ENCODE results near the gene FANCE.

Gene FANCE

GRCh38 chr6:35468181-35468979 is 16.2 kb downstream of the FANCE start, which contains the start of gene RPL10A:
Gene RPL10A (plus strand): TSS chr6:35468401. CDS start chr6:35468435, 34 bp downstream.
- DNase-seq (ENCODE audit: low read depth in 3 of 3), result peak; percentile 93 to 94 (median 93)

GRCh38 chr6:35468980-35469750 is 17.0 kb downstream of the FANCE start:
- no peak for DNase-seq (ENCODE audit: low read depth in 3 of 3)

- DNase-seq (ENCODE audit: low read depth in 3 of 3), result no peak
Observed at GRCh38 chr6:35469751-35470662, 17.9 kb downstream of the FANCE start.

GRCh38 chr6:35470663-35471120 is 18.6 kb downstream of the FANCE start:
- DNase-seq (ENCODE audit: low read depth in 3 of 3), result no peak

DNA sequence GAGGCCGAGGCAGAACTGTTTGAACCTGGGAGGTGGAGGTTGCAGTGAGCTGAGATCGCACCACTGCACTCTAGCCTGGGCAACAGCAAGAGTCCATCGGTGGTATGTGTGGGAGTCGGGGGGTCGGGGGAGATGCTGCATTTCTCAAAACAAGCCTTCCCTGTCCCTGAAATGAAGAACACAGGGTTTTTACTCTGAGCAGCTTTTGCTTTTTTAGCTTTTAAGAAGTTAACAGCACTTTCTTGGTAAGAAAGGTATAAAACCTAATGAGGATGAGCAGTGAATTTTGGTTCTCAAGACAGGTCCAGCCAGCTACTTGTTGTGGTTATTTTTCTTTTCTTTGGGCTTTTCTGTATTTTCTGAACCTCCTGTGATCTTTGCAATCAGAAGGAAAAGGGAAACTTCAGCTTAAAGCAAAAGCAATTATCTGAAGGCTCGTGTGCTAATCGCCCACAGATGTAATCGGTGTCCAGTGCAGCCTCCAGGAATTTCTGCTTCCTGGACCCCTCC is 19.8 kb downstream of the FANCE start:
- DNase-seq (ENCODE audit: low read depth in 3 of 3), result no peak

DNA sequence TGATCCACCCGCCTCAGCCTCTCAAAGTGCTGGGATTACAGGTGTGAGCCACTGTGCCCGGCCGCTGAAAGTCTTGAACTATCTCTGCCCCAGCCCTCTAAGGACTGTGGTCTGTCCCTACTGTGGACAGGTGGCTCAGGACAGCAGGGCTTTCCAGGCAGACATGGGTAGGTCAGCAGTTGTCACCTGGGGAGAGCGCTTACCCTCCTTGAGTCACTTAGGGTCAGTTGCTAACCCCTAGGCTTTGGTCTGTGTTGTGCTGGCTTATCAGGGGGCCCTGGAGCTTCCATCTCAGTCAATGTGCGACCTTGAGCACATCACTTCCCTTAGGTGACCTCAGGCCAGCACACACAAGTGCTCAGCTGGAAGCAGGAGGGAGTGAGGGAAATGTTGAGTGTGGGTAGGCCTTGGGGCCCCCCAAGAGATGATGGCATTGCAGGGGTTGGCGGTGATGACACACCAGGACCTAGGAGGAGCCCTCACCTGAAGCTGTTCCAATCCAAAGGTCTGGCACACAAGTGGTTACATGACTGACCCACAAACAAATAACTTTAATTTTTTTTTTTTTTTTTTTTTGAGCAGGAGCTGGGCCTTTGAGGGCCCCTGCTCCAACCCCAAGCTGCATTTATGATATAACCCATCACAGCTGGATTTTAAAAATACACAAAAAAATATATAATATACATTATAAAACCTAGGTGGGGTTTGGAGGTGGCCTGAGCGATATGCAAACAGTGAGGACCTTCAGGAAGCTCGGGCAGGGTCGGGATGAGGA is 21.1 kb downstream of the FANCE start:
- no peak for DNase-seq (ENCODE audit: low read depth in 3 of 3)

DNA sequence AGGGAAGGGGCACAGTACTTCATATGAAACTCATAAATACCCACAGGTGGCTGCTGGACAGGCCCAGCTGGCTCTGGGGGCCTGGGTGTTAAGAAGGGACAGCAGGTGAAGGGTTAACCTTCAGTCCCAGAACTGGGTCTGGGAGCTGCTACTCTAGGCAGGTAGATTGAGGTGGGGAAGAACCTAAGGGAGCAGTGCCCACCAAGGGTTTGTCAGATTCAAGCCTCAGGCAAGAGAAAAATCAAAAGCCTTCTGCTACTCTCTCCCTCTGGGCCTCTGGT is 21.7 kb downstream of the FANCE start:
- no peak for DNase-seq (ENCODE audit: low read depth in 3 of 3)

DNA sequence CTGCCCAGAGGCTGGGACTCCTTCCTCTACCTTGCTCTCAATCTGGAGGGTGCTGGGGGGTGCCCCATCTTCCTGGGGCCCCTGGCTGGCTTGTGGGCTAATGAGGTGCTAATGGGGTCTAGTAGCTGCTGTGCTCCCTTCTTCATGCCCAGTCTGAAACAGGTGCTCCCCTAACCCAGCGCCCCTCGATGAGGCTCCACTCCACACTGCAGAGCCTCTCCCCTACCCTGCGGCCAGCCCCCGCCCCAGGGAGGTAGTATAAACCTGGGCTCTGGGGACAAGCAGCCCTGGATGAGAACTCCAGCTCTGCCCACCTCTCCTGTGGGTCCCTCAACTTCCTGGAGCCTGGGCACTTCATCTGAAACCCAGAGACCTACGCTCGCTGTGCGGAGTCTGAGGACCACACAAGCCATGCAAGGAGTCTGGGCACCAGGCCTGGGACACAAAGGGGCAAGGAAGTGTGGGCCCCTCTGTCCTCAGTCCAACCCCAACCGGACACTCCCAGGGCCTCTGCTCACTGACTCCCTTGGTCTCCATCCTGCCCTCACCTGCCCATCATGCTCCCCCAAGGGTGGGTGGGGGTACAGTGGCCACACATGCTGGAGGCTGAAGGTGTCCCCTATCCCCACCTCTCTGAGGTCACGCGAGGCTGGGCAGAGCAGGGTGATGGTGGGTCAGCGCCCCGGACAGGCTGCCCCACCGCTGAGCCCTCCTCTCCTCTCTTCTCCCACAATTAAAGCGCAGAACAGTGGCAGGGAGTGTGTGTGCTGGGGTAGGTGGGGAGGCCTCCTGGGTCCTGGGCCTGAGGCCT is 22.2 kb downstream of the FANCE start:
- no peak for DNase-seq (ENCODE audit: low read depth in 3 of 3)

- DNase-seq (ENCODE audit: low read depth in 3 of 3), result no peak
Observed at GRCh38 chr6:35474942-35475570, 22.9 kb downstream of the FANCE start.

GRCh38 chr6:35475573-35475972 is 23.4 kb downstream of the FANCE start:
- DNase-seq (ENCODE audit: low read depth in 3 of 3), result no peak

DNA sequence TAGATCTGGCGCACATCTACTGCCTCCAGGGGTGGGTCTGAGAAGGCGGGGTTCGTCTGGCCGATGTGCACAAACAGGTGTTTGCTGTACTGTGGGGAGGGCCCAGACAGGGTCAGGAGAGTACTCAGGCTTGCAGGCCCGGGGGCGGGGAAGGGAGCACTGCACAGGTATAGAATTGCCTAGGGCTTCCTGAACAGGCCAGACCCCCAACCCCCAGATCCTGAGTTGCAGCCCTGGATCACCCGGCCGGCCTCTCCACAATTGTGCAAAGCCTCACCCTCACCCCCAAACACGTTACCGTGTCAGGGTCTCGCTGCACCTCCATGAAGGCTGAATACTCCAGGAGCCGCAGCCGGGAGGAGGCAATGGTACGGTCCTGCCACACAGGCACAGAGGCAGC is 23.9 kb downstream of the FANCE start:
- no peak for DNase-seq (ENCODE audit: low read depth in 3 of 3)

DNA sequence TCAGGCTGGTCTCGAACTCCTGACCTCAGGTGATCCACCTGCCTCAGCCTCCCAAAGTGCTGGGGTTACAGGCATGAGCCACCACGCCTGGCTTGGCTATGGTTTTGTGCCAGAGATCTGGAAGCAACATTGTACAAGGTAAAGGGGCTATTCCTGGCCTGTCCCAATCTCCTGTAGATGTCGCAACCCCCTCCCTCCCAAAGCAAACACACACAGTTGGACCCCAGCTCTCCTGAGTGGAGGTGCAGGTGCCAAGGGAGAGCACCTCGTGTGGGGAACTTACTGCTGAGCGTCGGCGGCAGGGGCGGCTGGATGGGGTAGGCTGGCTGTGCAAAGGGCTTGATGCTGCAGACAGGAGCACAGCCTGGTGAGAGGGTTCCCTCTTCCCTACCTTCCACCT is 24.9 kb downstream of the FANCE start:
- DNase-seq (ENCODE audit: low read depth in 3 of 3), result no peak

- no peak for DNase-seq (ENCODE audit: low read depth in 3 of 3)
Observed at GRCh38 chr6:35477551-35478179, 25.5 kb downstream of the FANCE start.

GRCh38 chr6:35478259-35478658 is 26.1 kb downstream of the FANCE start:
- no peak for DNase-seq (ENCODE audit: low read depth in 3 of 3)

DNA sequence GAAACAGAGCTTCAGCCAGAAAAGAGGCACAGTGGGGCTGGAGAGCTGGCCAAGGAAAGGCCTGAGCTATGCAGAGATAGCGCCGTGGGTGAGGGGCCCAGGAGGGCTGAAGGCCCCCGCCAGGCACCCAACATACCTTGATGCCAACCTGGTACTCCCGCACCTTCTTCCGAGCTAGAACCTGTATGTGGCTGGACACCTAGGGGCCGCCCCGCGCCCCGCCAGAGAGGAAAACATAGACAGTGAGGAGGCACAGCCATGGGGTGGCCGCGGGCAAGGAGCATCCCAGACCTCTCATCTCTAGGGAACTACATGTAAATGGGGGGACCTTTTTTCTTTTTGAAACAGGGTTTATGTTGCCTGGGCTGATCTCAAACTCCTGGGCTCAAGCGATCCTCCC is 28.0 kb downstream of the FANCE start:
- DNase-seq (ENCODE audit: low read depth in 3 of 3), result no peak

DNA sequence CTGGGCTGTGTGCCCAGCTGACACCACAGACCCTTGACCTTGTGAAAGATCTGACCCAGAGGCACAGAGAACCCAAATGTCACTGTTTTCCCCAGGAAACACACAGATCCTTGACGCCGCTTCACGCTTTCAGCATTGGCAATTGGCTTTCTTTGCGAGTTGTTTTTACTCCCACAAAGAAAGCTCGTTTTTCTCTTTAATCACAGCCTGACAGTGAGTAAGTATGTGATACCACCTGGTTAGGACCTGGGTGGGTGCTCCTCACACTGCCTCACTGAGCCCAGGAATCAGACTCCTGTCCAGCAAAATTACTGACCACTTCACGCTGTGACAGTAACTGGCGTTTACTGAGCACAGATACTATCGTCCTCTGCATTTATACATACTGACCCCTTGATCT is 29.1 kb downstream of the FANCE start:
- no peak for DNase-seq (ENCODE audit: low read depth in 3 of 3)

- no peak for DNase-seq (ENCODE audit: low read depth in 3 of 3)
Observed at GRCh38 chr6:35483062-35483461, 30.9 kb downstream of the FANCE start.

GRCh38 chr6:35483490-35483889 is 31.4 kb downstream of the FANCE start:
- DNase-seq (ENCODE audit: low read depth in 3 of 3), result no peak

DNA sequence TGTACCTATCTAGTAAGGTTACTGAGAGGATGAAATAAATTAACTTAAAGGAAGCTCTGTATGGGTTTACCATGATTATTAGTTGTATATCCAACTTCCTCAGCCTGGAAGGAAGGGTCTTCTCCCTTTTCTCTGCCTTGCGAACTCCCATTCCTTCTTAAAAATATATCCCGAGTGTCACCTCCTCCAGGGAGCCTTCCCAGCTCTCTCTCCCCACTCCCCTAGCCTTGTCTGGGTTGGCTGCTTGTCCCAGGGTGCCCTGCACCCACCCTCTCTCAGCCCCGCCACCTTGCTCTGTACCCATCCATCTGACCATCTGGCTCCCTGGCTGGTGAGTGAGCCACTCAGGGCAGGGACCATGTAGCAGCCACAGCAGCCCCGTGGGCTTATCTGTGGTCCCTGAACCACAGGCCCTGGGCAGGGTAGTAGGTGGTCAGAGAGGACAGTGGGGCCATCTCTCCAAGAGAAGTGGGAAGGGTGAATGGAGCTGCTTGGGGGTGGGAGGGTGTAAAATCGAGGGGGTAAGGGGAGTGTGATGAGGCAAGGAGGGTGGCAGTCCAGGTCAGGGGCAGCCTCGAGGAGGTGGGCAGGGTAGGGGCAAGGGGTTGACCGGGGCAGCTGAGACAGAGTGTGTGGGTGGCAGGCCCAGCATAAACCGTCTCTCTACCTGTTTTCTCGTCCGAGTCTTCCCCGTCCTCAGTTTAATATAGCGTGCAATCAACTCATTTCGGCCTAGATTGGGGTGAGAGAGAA is 31.9 kb downstream of the FANCE start:
- no peak for DNase-seq (ENCODE audit: low read depth in 3 of 3)

Data from stimulated activated CD4-positive, alpha-beta T cell treated with anti-CD3 and anti-CD28 coated beads, TNF-alpha, amount 100 ng/mL, for 48 hours (primary cell).